T-helper 1 cell (primary cell): ENCODE data around the gene GRIP1.

Experiments
- DNase-seq, 5 donors: peaks; one replicate each; pipeline ENCODE4 v3.0.0-alpha.2; 2012 to 2020

GRIP1 gene

DNA sequence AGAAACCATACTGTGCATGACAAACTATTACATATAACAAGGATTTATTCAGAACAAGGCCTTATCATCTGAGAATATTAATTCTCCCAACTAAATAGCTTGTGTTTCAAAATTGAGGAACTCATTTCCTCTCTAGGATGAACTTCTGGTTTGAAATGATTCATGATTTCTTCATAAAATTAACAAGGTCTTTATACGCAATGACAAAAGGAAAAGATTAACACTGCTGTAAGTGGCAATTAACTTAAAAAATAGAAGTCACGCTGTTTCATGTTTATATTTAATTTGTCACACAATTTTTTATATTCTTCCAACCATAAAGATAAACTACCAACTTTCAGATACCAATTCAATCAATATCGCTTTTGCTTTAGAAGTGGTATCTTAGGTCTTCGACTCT lies 80.8 kb downstream of the GRIP1 start:
- DNase-seq, result no peak

DNA sequence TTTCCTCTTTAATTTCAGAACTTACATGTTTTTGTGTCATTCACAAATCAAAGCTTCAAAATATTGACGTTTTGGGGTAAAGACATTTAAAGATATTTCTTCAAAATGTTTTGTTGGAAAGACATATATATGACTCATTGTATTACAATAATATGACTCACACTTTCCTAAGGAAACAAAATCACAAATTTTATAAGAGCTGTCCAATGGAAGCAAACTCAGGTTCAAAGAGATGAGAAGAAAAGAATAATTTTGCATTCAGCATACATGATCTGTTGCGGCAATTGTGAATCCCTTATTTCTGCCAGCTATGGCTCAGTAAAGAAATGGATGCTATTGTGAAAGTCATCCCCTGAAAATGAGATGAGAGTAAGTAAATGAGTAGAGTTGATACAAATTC lies 82.7 kb downstream of the GRIP1 start:
- DNase-seq, result no peak

DNA sequence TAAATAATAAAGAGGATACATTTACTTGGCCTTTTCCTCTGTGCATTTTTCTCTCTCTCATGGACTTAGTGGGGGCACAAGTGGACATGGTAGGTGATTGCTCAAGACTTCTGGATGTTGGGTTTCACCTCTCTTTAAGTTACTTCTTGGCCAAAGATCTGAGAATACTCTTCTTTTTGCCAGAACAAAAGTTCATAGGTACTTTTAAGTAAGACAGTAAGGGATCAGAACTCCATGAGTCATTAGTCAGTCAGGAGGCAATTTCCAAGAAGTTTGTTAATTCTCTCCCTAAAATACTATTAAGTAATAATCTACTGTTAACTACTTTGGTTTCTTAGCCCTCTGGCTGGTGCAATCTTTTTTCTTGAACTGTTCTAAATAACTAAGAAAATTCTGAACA lies 84.2 kb downstream of the GRIP1 start:
- DNase-seq, result no peak

DNA sequence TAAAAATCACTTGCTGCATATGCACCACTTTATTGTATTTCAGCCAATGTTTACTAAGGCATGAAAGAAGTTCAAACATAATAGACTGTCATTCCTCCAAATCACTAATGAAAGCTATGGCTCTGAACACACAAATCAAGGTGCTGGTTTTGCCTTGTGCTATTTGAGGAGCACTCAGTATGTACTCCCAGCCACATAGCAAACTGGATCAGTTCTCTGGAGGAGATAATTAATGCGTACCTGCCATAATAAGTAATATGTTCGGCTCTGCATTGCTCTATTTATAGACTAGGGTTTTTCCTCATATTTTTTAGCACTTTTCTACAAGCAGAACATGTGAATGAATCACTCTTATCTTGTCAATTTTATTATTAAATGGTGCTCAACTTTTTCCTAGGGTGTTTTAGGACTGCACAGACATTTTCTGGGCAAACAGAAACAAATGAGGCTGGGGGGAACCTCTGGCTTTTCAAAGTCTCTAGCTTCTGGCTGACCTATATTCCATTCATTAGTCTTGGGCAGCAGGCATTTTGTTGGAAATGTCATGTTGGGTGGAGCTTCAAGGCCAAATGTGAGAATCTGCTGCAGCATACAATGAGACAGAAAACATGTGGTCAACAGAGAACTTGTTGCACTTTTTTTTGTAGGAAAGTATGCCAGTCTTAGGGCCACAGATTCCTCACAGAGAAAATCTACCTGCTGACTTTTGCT lies 88.4 kb downstream of the GRIP1 start:
- no peak for DNase-seq

DNA sequence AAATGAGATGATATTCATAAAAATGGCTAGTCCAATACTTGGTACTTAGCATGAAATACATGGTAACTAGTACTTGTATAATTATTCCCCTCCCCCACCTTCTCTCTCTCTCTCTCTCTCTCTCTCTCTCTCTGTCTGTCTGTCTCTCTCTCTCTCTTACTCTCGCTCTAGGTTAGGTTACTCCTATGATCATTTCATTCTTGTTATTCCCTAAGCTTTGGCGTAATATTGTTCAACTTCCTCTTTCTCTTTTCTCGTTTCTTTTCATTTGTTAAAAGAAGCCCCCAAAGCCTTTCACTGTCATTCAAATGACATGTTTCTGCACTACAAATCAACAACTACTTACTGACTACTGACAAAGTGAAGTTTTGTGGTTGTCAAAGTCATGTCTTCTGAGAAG lies 89.8 kb downstream of the GRIP1 start:
- no peak for DNase-seq

DNA sequence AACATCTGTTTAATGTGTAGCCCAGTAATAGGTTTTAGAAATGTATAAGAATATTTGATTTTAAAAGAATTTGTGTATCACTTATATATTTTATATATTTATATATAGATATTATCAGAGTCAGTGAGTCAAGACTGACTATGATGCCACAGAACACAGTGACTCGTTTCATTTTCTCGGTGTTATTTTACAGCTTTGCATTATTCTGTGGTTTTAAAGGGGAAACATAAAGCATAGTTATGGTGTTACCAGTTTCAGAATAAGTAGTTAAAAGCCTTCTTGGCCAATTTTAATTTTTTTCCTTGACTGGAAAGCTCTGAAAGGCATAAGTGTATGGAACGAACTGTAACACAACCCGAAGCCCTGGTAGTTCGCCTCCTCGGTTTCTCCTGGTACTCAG lies 91.0 kb downstream of the GRIP1 start:
- no peak for DNase-seq

DNA sequence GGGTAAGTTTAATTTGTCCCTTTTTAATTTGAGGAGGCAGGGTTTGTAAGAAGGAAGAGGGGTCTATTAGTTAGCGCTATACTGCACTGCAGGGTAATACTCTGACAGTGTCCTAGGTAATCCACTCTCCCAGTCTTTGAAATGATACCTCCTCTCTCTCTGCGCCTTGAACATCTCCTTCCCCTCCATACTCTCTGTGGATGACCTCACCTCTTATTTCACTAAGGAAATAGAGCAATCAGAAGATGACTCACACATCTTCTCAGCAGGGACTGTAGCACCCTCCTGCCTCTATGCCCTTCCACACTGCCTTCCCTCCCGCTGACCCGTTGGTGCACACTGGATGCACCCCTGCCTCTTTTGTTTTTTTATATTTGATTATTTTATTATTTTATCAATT lies 94.2 kb downstream of the GRIP1 start:
- no peak for DNase-seq

DNA sequence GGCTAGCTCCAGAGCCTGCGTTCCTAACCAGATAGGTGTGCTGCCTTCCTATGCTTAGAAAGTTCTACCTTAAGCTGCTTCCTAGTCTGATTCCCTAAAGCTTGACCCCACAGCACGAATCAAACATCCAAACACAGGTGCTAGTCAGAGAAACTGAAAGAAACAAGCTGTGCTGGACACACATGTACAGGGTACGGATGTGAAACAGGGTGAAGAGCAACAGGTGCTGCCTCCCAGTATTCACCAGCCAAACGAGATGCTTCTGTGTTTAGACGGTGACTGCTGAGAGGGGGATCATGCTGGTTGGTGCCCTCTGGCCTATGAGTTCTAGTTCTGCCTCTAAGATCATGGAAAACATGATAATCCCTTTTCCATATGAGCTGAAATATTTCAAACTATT lies 105.3 kb downstream of the GRIP1 start:
- no peak for DNase-seq

DNA sequence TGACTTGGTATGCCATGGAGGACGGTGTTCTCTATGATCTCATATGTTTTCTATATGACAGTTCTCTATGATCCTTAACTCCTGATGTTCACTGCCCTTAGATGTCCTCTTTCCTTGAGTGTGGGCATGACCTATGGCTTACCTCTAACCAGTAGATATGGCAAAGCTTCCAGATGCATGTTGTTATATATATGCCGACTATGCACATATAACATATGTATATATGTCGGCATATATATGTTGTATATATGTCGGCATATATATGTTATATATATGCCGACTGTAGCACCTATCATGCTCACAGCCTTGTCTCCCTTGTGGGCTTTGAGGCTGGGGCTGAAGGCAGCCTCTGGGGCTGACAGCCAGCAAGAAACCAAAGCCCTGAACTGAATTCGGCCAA lies 106.0 kb downstream of the GRIP1 start:
- no peak for DNase-seq

DNA sequence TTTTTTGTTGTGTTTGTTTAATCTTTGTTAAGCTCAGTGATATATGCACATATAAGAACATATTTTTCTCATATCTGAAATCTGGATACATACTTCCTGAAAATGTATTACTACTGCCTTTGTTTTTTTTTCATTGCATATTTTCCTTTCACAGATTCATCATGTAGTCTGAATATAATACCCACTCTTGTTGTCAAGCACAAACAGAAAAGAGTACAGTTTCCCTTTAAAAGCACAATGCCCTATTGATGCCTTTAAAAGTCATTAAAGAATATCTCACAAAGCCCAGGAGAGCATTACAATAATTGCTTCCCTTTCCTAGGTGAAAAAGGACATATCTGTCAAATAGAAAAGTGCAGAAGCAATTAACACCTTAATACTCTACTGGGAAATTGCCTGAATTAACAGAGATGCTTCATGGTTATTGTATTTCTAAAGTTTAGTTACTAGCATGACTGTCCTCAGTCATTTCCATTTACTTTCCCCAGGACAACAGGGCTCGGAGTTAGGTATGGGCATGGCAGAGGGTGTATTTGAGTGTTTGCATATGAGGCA lies 107.4 kb downstream of the GRIP1 start:
- DNase-seq, result no peak

DNA sequence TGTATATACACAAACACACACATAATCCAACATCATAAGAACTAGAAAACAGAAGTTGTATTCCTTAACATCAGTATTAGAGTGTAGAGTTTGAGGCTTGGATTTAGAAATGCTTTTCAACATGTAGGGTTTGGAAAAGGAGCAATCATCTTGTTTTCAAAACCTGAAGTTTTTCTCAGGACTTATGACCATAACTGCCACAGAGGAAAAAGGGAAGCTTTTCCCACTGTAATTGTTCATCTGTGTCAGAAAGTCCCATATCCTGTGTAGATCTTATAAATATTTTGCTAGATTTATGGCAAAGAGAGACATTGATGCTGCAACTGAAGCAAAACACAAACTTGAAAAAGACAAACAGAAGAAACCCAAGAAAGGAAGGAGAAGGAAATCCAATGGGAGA lies 115.7 kb downstream of the GRIP1 start:
- no peak for DNase-seq

DNA sequence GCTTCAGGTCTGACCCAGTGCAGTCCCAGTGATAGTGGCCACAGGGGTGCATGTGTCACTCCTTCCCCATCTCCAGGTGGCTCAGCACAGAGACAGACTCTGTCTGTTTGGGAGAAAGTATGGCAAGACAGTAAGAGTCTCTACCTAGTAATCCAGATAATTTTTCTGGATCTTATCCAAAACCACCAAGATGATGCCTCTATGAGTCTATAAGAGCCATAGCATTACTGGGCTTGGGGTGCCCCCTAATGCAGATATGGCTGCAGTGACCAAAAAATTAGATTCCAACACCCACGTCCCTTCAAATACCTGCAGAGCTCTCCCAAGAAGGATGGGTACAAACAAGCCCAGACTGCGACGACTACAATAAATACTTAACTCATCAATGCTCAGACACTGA lies 123.8 kb downstream of the GRIP1 start:
- no peak for DNase-seq

DNA sequence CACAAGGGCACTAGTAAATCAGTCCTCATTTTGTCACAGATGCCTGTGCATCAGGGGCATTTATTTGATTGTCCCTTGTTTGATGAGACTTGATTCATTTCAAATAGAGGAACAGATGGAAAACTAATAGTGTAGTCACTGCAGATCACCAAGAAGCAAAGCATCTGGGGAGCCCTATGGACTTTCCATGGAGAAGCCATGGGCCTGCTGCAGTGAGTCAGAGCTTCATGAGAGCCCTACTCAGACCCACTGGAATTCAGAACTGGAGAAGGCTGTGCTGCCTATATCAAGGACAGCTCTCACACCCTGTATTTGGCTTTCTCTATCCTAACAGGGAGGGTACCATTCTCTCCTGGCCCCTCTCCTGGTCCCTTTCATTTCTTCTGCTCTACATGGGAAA lies 126.2 kb downstream of the GRIP1 start:
- DNase-seq, result no peak

DNA sequence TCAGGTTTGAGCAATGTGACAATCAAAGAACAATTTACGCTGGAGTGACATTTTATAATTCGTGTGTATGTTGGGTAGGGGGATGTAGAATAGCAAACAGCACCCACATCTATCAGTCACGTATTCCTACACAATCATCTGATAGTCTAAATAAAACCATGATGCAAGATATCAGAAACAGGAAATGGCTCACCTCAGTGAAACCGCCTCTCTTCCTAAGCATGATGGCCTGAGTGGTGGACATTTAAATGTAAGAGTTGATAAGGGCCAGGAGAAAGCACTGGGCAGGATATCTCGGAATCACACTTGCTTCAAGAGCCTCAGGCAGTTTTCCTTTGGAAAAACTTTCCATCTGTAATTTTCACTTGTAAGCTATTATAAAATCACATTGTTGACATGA lies 128.2 kb downstream of the GRIP1 start:
- DNase-seq, result no peak

DNA sequence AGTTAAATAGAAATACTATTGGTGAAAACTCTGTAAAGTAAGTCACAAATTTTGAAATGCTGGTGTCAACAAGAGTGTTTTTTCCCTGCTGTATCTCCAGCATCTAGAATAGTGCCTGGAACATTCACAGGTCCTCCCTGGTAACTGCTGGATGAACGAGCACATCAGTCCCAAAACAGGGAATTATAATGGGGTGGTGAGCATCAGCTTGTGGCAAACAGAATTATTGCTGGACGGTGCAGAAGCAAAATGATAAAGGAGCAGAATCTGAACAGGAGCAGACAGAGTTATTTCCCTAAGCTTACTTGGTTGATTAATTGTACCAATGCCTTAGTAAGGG lies 129.9 kb downstream of the GRIP1 start:
- DNase-seq, result no peak

DNA sequence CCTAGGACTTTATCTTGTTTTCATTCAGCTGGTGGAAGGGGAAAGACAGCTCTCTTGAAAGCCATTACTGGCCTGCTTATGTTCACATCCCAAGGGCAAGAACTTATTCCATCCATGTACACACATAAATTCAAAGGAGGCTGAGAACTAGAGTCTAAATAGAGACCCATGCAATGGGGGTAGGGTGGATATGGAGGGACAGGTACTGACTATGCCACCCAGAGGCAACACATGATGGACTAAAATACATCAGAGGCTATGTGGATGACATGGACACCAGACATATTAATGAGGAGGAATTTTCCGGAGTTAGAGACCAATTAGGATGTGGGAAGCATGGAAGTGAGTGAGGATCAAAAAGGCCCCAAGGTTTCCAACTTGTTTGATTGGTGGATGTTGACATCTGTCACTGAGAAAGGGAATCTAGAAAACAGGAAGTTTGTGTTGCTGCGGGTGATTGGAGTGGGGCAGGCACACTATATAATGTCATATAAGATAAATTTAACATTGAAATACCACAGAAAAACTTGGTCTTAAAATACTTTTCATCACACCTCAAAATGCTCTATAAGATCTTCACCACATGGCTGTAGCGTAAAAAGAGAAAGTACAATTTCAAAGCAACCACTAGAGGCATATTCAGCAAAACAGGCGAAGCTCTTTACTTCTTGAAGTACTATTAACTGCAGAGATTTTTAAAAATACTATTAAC lies 130.4 kb downstream of the GRIP1 start:
- DNase-seq, result no peak

DNA sequence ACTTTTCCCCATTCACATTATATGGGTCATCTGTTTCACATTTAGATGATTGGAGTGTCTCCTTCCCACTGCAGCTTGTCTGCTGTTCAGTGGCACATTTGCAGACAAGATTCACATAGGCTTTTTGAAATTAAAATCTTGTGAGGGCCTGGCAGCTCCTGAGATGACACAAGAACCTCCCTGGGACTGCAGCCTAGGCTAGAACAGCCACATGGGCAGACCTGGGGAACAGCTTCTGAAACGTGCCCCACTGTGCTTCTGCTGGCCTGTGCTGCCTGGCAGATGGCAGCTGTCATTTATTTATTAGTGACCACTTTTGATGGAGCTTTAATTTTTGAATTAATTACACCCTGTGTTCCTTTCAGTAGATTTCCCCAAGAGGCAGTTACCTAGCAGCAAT lies 137.4 kb downstream of the GRIP1 start:
- DNase-seq, result no peak

DNA sequence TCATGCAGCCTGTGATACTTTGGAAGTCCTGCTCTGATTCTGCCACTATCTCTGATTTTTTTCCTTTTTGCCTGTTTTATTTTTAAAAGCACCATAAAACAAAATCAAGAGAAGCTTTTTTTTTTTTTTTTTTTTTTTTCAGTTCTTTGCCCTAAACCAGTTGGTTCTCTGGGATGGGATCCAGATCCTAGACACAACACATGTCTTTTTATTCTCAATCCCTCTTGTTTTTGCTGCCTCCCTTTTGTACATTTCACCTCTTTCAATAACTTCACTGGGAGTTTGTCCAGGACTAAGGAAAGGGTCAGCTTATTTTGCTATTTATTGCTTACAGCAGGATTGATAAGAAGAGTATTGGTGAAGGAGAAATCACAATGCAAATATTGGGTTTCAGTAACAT lies 139.4 kb downstream of the GRIP1 start:
- no peak for DNase-seq

DNA sequence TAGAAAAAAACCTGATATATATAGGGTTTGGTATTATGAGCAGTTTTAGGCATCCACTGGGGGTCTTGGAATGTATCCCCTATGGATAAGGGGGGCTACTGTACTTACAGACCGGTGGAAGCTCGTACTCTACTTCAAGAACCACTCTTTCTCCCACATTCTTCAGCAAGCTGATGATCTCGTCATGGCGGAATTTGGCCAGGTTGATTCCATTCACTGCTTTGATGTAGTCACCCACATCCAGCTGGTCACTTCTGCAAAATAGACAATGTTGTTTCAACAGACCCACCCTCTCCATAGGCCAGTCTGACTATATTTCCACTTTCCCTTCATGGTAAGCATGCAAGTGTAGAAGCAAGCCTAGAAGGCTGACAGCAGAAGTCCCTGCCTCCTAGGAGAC lies 139.9 kb downstream of the GRIP1 start:
- no peak for DNase-seq

DNA sequence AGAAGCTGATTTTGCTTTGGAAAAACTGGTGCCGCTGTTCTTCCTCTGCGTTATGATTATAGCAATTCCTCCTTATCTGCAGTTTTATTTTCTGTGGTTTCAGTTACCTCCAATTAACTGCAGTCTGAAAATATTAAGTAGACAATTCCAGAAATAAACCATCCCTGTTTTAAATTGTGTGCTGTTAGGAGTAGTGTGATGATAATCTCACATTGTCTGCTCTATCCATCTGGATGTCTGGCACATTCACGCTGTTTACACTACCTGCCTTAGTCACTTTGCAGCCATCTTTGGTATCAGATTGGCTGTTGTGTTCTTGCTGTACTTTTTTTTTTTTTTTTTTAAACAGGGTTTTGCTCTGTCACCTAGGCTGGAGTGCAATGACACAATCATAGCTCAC lies 141.0 kb downstream of the GRIP1 start:
- DNase-seq, result no peak

DNA sequence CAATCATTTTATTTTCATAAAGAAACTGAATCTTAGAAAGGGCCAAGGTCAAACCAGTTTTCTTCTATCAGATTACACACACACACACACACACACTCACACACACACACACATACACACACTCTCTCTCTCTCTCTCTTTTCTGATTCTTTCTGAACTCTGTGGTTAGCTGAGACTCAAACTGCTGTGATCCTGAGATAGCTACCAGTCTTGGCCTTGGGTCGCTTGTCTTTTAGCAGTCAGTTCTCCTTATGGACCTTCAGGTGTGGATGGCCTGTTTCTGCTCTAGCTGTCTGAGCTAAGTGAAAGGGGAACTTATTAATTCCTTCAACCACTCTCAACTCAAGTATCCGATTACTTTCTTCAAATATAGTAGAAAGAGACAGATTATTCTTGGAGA lies 145.1 kb downstream of the GRIP1 start:
- DNase-seq, result no peak

DNA sequence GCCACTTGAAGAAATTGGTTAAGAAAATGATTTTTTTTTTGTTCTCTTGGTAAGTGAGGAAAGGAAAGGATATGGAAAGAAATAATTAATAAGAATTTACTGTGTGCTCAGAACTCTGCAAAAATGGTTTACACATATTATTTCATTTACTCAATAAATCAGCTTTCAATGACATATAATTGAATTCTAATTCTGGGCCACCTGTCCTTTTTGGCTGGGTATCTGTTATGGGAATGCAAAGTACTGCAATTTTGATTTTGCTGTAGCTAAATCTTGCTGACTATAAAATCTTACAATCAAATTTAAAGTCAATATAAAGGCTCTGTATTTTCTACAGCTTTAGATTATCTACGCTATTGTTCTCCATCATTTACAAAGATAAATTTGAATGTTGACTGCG lies 147.1 kb downstream of the GRIP1 start:
- DNase-seq, result no peak

DNA sequence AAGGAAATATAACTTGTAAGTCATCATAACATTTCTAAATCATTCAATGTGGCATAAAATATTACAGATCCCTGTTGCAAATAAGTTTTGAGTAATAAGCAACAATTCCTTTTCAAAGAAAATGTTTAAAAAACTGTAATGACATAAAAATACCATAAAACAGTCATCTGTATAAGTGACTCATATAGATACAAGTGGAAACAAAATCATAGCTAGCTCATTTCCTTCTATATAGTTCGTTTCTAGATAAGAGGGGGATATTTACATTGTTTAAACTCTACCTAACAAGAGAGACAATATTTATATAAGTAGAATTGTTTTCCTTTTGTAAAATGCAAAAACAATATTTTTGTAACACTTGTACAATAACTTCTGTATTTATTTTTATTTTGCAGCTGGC lies 148.9 kb downstream of the GRIP1 start:
- DNase-seq, result no peak

DNA sequence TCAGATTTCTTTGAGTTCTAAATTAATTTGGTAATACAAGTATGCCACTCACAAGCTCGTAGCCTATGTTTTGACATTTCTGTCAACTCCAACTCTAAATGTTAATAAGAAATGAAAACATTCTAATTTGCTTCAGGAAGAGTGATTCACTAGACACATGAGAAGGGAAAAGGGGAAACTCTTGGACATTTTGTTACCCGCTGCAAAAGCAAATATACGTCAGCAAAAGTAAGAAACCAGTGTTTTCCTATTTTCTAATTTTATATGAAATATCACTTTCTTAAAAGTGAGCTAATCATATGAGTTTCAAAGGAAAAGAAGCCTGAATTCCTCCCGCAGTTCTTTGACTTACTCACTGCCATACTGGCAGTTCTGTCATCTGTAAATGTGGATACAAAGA lies 162.3 kb downstream of the GRIP1 start:
- no peak for DNase-seq

DNA sequence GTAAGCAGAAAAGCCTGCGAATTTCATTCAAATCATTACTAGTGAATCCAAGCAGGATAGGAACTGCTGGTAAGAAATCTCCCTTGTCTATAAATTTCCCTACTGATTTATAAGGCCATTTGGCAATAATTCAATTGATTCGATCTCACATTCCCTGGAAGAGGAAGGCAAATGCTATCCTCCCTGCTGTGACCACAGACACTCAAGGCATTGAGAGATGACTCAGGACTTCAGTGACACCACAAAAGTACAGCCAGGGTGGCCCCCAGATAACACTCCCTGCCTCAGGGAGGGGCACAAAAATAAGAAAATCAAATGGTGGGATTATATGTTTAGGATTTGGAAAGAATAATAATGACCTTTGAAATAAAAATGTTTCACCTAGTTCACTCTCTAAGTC lies 162.7 kb downstream of the GRIP1 start:
- no peak for DNase-seq
